Measurements from ENCODE around the gene KRTAP10-8. TPM values are rescaled to one million over a fixed set of nuclear protein-coding genes. Genes with fewer than 3 reads are reported as not detected.
A peak's percentile ranks its signal among the peaks of the same experiment; 100 is the strongest.

The KRTAP10-8 gene
- total RNA-seq, 1 experiment from 2014 or later: not detected

DNA sequence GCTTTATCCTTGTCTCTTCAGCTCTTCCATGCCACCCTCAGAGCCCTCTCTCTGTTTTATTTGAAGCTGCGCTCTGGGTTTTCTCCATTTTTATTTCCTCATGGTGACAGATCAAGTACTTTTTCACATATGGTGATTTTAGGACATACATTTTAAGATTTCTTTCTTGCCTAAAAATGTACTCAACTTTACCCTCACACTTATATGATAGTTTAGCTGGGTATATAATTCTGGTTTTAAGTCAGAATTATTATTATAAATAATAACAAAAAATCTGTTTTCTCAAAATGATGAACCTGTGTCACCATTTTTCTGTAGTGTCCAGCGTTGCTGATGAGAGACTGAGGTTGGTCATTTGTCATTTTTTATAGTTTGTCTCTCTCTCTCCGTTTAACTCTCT lies 30.7 kb upstream of the KRTAP10-8 start:
- no peaks in the 10 kb centered on the region for H4K20me1 ChIP-seq (ENCODE audit: low read length)
- no peak overlapping the region for H3K27ac ChIP-seq (ENCODE audit: low read length)
- no peaks in the 10 kb centered on the region for H3K79me2 ChIP-seq (ENCODE audit: low read length)
- H3K9me3 ChIP-seq (ENCODE audit: low read length): 0 out of 2 replicates have a peak, but pooled peaks cover 5% of the 10 kb centered on the region
- DNase-seq (no peak), ATAC-seq (no peak)
- intact Hi-C loops (cut with micrococcal nuclease): no loop called here
- CTCF ChIA-PET: interaction anchor here (1.7 kb wide), 1 partner anchor 213 kb away, joined by 4 read pairs; no protein-coding TSS in a partner anchor
- no peak overlapping the region for H2AFZ ChIP-seq (ENCODE audit: low read length)
- H3K4me2 ChIP-seq (ENCODE audit: low read length): no peak overlapping the region
- no peaks in the 10 kb centered on the region for H3K36me3 ChIP-seq (ENCODE audit: low read depth, low read length)
- H3K27me3 ChIP-seq (ENCODE audit: low read length): no peaks in the 10 kb centered on the region
- POLR2A ChIA-PET (ENCODE audit: unreplicated experiment): no interaction called here
- H3K9ac ChIP-seq (ENCODE audit: low read length): no peak overlapping the region
- H3K4me3 ChIP-seq (ENCODE audit: low read length): no peak overlapping the region
- BruUV-seq (replicated peaks): no TSS peak
- peaks cover 10% of the 10 kb centered on the region; the same call in 1 of the 2 replicates for H3K4me1 ChIP-seq (ENCODE audit: insufficient read depth, low read length)
- H3K9me2 ChIP-seq (replicated peaks; ENCODE audit: low read length): no peaks in the 10 kb centered on the region
- no peak for TF ChIP-seq EZH2 (IDR thresholded peaks at IDR 0.05; ENCODE audit: low read length, unreplicated experiment)
- TF ChIP-seq, protein P1, sequence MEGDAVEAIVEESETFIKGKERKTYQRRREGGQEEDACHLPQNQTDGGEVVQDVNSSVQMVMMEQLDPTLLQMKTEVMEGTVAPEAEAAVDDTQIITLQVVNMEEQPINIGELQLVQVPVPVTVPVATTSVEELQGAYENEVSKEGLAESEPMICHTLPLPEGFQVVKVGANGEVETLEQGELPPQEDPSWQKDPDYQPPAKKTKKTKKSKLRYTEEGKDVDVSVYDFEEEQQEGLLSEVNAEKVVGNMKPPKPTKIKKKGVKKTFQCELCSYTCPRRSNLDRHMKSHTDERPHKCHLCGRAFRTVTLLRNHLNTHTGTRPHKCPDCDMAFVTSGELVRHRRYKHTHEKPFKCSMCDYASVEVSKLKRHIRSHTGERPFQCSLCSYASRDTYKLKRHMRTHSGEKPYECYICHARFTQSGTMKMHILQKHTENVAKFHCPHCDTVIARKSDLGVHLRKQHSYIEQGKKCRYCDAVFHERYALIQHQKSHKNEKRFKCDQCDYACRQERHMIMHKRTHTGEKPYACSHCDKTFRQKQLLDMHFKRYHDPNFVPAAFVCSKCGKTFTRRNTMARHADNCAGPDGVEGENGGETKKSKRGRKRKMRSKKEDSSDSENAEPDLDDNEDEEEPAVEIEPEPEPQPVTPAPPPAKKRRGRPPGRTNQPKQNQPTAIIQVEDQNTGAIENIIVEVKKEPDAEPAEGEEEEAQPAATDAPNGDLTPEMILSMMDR (conservative IDR thresholded peaks at IDR 0.05; ENCODE audit: low read depth, low read length): no peak
- H3F3A ChIP-seq (ENCODE audit: low read length, unreplicated experiment): no peaks in the 10 kb centered on the region

DNA sequence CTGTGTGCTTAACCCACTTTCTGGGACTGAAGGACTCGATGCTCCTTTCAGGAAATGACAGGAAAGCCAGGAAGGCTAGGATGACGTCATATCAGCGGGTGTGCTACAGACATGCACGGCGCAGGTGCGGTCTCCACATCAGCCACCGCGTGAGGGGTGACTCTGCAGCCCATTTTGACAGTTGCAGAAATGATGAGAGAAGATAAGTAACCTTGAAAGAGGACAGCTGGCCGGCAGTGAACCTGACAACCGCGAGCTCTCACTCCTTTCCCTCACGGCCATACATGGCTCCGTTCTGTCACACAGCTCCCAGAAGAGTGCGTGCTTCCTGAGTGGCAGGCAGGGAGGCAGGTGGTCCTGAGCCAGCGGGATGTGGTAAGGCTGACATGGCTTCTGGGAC lies 29.8 kb upstream of the KRTAP10-8 start:
- Histone ChIP-seq H3K27me3 (ENCODE audit: low read length) (no peaks in the 10 kb centered on the region), H3K9me2 (replicated peaks; ENCODE audit: low read length) (no peaks in the 10 kb centered on the region), H2AFZ (ENCODE audit: low read length) (no peak overlapping the region), H3K9ac (ENCODE audit: low read length) (no peak overlapping the region), H4K20me1 (ENCODE audit: low read length) (no peaks in the 10 kb centered on the region), H3K9me3 (ENCODE audit: low read length) (0 out of 2 replicates have a peak, but pooled peaks cover 5% of the 10 kb centered on the region), H3K4me3 (ENCODE audit: low read length) (no peak overlapping the region), H3K27ac (ENCODE audit: low read length) (no peak overlapping the region), H3F3A (ENCODE audit: low read length, unreplicated experiment) (no peaks in the 10 kb centered on the region), H3K4me2 (ENCODE audit: low read length) (no peak overlapping the region), H3K79me2 (ENCODE audit: low read length) (no peaks in the 10 kb centered on the region), H3K36me3 (ENCODE audit: low read depth, low read length) (no peaks in the 10 kb centered on the region), H3K4me1 (ENCODE audit: insufficient read depth, low read length) (peaks cover 10% of the 10 kb centered on the region; the same call in 1 of the 2 replicates)
- ChIA-PET CTCF (no interaction called here), POLR2A (ENCODE audit: unreplicated experiment) (no interaction called here)
- ATAC-seq (no peak), DNase-seq (no peak)
- no TSS peak for BruUV-seq (replicated peaks)
- TF ChIP-seq, protein P1 (conservative IDR thresholded peaks at IDR 0.05; ENCODE audit: low read depth, low read length): no peak
- no peak for TF ChIP-seq EZH2 (IDR thresholded peaks at IDR 0.05; ENCODE audit: low read length, unreplicated experiment)
- intact Hi-C loops (cut with micrococcal nuclease): no loop called here

DNA sequence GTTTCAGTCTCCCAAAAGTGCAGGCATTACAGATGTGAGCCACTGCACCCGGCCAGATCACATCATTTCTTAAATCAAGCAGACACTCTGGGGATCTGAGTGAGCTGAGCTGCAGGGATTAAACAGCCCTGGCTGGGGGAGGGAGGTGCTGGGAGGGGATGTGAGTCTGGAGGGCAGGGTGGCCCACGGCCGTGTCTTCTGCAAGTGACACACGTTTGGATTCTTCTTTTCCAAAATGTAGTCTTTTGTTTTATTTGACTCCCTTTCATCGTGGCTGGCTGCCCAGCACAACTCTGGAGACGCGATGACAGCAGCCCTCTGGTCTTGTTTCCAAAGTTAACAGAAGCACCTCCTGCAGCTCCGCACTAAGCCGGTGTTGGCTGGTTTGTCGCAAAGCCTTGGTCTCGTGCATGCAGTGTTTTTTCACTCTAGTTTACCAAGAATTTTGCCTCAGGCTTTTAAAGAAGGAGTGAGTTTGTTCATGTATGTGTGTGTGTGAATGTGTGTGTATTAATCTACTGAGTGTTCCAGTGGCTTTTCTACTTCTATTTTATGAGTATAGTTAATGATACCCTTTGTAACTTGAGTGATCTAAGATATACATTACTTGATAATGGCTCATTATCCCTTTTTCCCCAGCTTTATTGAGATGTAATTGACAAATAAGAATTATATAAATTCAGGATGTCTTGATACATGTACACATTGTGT lies 28.6 kb upstream of the KRTAP10-8 start:
- peaks cover 10% of the 10 kb centered on the region; the same call in 1 of the 2 replicates for H3K4me1 ChIP-seq (ENCODE audit: insufficient read depth, low read length)
- no TSS peak for BruUV-seq (replicated peaks)
- ATAC-seq (no peak), DNase-seq (peak; percentile 12)
- H4K20me1 ChIP-seq (ENCODE audit: low read length): no peaks in the 10 kb centered on the region
- TF ChIP-seq EZH2 (IDR thresholded peaks at IDR 0.05; ENCODE audit: low read length, unreplicated experiment) (no peak), EZH2phosphoT487 (IDR thresholded peaks at IDR 0.05; ENCODE audit: borderline replicate concordance, low read length) (no peak)
- TF ChIP-seq, protein P1 (conservative IDR thresholded peaks at IDR 0.05; ENCODE audit: low read depth, low read length): no peak
- no peaks in the 10 kb centered on the region for H3K9me2 ChIP-seq (replicated peaks; ENCODE audit: low read length)
- no peak overlapping the region for H3K27ac ChIP-seq (ENCODE audit: low read length)
- CTCF ChIA-PET: no interaction called here
- H3K4me3 ChIP-seq (ENCODE audit: low read length): no peak overlapping the region
- H3K4me2 ChIP-seq (ENCODE audit: low read length): peak overlapping the region; percentile 42; the same call in 1 of the 2 replicates
- H3K9me3 ChIP-seq (ENCODE audit: low read length): 0 out of 2 replicates have a peak, but pooled peaks cover 5% of the 10 kb centered on the region
- intact Hi-C loops (cut with micrococcal nuclease): no loop called here
- no peaks in the 10 kb centered on the region for H3K79me2 ChIP-seq (ENCODE audit: low read length)
- H3F3A ChIP-seq (ENCODE audit: low read length, unreplicated experiment): no peaks in the 10 kb centered on the region
- H3K27me3 ChIP-seq (ENCODE audit: low read length): no peaks in the 10 kb centered on the region
- H3K36me3 ChIP-seq (ENCODE audit: low read depth, low read length): no peaks in the 10 kb centered on the region
- 0 out of 2 replicates have a peak overlapping the region, but pooled peaks have one; percentile 17 for H2AFZ ChIP-seq (ENCODE audit: low read length)
- POLR2A ChIA-PET (ENCODE audit: unreplicated experiment): no interaction called here
- no peak overlapping the region for H3K9ac ChIP-seq (ENCODE audit: low read length)
